ENCODE measurements around the gene AKIP1. TPM values are rescaled to one million over a fixed set of nuclear protein-coding genes. Genes with fewer than 3 reads are reported as not detected.
"Not testable (repeated sequence)": the region's sequence is repeated elsewhere in the genome, so short reads cannot be mapped to it uniquely, and the experiment has no call there.

The AKIP1 gene
- polyA plus RNA-seq, 1 donor: 15.0 TPM

DNA sequence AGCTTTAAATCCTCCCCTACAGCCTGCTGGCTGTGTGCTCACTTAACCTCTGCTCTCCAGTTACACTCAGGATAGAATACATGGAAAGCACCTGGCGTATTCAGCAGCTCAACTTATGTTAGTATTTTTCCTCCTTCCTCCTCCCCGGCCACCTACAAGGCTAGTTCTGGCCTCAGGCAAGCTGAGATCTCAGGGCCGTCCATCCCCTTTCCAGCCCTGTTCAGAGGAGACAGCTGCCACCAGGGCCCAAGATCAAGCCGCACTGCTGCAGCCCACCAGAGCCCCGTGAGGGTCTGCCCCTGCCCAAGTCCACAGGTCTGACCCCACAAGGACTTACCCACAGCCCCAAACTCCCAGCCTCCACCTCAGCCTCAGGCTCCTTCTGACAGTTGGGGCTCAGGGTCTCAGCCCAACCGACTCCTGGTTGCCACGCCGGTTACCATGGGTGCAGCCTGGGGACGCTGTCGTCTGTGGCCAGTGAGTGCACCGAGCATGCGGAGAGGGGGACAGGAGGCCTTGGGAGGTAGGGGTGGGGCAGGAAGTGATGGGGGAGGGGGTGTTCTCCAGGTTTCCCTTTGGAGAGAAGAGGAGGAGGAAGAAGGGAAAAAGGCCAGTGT is 21.7 kb downstream of the AKIP1 start, which contains the start of gene C11orf16:
C11orf16 (minus strand) TSS at position 384 of the 617 bp plus-strand sequence. CDS start 639 bp downstream, outside the sequence.
- WGBS (ENCODE audit: insufficient coverage, low lambda C conversion rate): no CpG with 5 or more reads among the region's 12 CpGs
- DNase-seq: no peak
- no peaks in the 10 kb centered on the region for H3K27me3 ChIP-seq (ENCODE audit: control insufficient read depth, insufficient read depth, low read length)
- no peaks in the 10 kb centered on the region for H3K36me3 ChIP-seq (ENCODE audit: control insufficient read depth, insufficient read depth, low read length)
- peaks cover 3% of the 10 kb centered on the region for H3K4me1 ChIP-seq (ENCODE audit: control insufficient read depth, insufficient read depth, low read length)
- no peak within 1 kb of the TSS for H3K4me3 ChIP-seq (ENCODE audit: low read length)
- no peak within 1 kb of the TSS for H3K27ac ChIP-seq (ENCODE audit: low read length)
- no peaks in the 10 kb centered on the region for H3K9me3 ChIP-seq (ENCODE audit: control insufficient read depth, low read depth, low read length)

GRCh38 chr11:8933931-8934330 is 22.9 kb downstream of the AKIP1 start:
- Histone ChIP-seq H3K27ac (ENCODE audit: low read length) (no peak overlapping the region), H3K4me1 (ENCODE audit: control insufficient read depth, insufficient read depth, low read length) (peaks cover 3% of the 10 kb centered on the region), H3K9me3 (ENCODE audit: control insufficient read depth, low read depth, low read length) (no peaks in the 10 kb centered on the region), H3K27me3 (ENCODE audit: control insufficient read depth, insufficient read depth, low read length) (no peaks in the 10 kb centered on the region), H3K36me3 (ENCODE audit: control insufficient read depth, insufficient read depth, low read length) (no peaks in the 10 kb centered on the region), H3K4me3 (ENCODE audit: low read length) (no peak overlapping the region)
- no CpG with 5 or more reads among the region's 6 CpGs for WGBS (ENCODE audit: insufficient coverage, low lambda C conversion rate)
- DNase-seq: no peak

GRCh38 chr11:8934742-8935488 is 23.9 kb downstream of the AKIP1 start:
- 39% methylated on average over 5 of the region's 14 CpGs for WGBS (ENCODE audit: insufficient coverage, low lambda C conversion rate)
- no peaks in the 10 kb centered on the region for H3K9me3 ChIP-seq (ENCODE audit: control insufficient read depth, low read depth, low read length)
- H3K27me3 ChIP-seq (ENCODE audit: control insufficient read depth, insufficient read depth, low read length): no peaks in the 10 kb centered on the region
- DNase-seq: peak in 1 of 2 donors; percentile 46
- no peaks in the 10 kb centered on the region for H3K36me3 ChIP-seq (ENCODE audit: control insufficient read depth, insufficient read depth, low read length)
- no peak overlapping the region for H3K27ac ChIP-seq (ENCODE audit: low read length)
- H3K4me1 ChIP-seq (ENCODE audit: control insufficient read depth, insufficient read depth, low read length): peaks cover 3% of the 10 kb centered on the region
- no peak overlapping the region for H3K4me3 ChIP-seq (ENCODE audit: low read length)

DNA sequence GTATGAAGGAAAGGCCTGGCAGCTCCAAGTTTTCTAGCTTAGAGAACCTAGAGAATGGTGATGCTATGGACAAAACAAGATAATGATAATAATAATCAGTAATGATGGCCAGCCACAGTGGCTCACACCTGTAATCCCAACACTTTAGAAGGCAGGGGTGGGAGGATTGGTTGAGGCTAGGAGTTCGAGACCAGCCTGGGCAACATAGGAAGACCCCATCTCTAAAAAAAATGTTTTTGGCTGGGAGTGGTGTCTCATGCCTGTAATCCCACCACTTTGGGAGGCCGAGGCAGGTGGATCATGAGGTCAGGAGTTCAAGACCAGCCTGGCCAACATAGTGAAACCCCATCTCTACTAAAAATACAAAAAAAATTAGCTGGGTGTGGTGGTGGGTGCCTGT is 24.8 kb downstream of the AKIP1 start:
- DNase-seq; H3K9me3 ChIP-seq (ENCODE audit: control insufficient read depth, low read depth, low read length); H3K36me3 ChIP-seq (ENCODE audit: control insufficient read depth, insufficient read depth, low read length); H3K4me3 ChIP-seq (ENCODE audit: low read length); H3K27ac ChIP-seq (ENCODE audit: low read length); H3K4me1 ChIP-seq (ENCODE audit: control insufficient read depth, insufficient read depth, low read length); H3K27me3 ChIP-seq (ENCODE audit: control insufficient read depth, insufficient read depth, low read length): not testable (repeated sequence)
- no CpG with 5 or more reads among the region's 2 CpGs for WGBS (ENCODE audit: insufficient coverage, low lambda C conversion rate)

DNA sequence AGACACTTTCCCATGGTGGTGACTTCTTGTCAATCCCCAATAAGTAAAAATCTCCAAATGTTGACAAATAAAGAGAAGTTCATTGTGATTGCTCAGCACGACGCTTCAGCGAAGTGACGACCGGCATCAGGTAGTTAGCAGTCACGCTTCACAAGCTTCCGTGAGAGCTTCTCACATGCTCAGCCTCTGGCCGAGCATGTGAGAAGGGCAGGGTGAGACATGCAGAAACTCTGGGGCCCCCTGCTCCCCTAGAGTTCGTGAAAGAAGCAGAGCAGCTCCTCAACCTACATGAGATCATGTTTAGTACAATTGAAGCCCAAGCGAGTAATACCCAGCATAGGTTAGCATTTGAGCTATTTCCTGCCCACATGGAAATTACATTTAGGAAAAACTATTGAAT is 26.2 kb downstream of the AKIP1 start:
- H3K27ac ChIP-seq (ENCODE audit: low read length): no peak overlapping the region
- no peaks in the 10 kb centered on the region for H3K36me3 ChIP-seq (ENCODE audit: control insufficient read depth, insufficient read depth, low read length)
- no peak for DNase-seq
- H3K4me3 ChIP-seq (ENCODE audit: low read length): no peak overlapping the region
- no peaks in the 10 kb centered on the region for H3K9me3 ChIP-seq (ENCODE audit: control insufficient read depth, low read depth, low read length)
- WGBS (ENCODE audit: insufficient coverage, low lambda C conversion rate): 86% methylated on average over 1 of the region's 10 CpGs
- H3K4me1 ChIP-seq (ENCODE audit: control insufficient read depth, insufficient read depth, low read length): peaks cover 3% of the 10 kb centered on the region
- H3K27me3 ChIP-seq (ENCODE audit: control insufficient read depth, insufficient read depth, low read length): no peaks in the 10 kb centered on the region

DNA sequence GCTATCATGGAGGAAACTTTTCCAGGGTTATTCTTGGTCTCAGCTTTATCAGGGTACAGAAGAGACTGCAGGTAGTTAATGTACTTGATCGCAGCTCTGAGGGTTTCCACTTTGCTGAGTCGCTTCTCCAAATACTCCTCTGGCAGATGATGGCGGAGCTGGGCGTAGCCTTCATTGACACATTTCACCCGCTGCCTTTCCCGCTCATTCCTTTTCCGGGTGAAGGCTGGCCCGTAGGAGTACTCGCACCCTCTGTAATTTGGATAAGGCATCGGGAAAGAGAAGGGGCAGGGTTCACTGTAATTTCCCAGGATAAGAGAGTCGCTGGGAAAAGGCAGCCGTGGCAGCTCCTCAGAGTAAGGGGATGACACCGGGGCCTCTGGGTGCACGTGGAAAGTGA is 26.7 kb downstream of the AKIP1 start:
- no peak overlapping the region for H3K27ac ChIP-seq (ENCODE audit: low read length)
- H3K27me3 ChIP-seq (ENCODE audit: control insufficient read depth, insufficient read depth, low read length): no peaks in the 10 kb centered on the region
- no CpG with 5 or more reads among the region's 14 CpGs for WGBS (ENCODE audit: insufficient coverage, low lambda C conversion rate)
- no peak overlapping the region for H3K4me3 ChIP-seq (ENCODE audit: low read length)
- no peaks in the 10 kb centered on the region for H3K36me3 ChIP-seq (ENCODE audit: control insufficient read depth, insufficient read depth, low read length)
- H3K4me1 ChIP-seq (ENCODE audit: control insufficient read depth, insufficient read depth, low read length): peaks cover 3% of the 10 kb centered on the region
- no peak for DNase-seq
- H3K9me3 ChIP-seq (ENCODE audit: control insufficient read depth, low read depth, low read length): no peaks in the 10 kb centered on the region

- Histone ChIP-seq H3K36me3 (ENCODE audit: control insufficient read depth, insufficient read depth, low read length) (no peaks in the 10 kb centered on the region), H3K27me3 (ENCODE audit: control insufficient read depth, insufficient read depth, low read length) (no peaks in the 10 kb centered on the region), H3K4me3 (ENCODE audit: low read length) (no peak overlapping the region), H3K4me1 (ENCODE audit: control insufficient read depth, insufficient read depth, low read length) (no peaks in the 10 kb centered on the region), H3K9me3 (ENCODE audit: control insufficient read depth, low read depth, low read length) (no peaks in the 10 kb centered on the region), H3K27ac (ENCODE audit: low read length) (no peak overlapping the region)
- no peak for DNase-seq
- 76% methylated on average over 6 of the region's 8 CpGs for WGBS (ENCODE audit: insufficient coverage, low lambda C conversion rate)
Observed at GRCh38 chr11:8941341-8942103, 30.5 kb downstream of the AKIP1 start.

DNA sequence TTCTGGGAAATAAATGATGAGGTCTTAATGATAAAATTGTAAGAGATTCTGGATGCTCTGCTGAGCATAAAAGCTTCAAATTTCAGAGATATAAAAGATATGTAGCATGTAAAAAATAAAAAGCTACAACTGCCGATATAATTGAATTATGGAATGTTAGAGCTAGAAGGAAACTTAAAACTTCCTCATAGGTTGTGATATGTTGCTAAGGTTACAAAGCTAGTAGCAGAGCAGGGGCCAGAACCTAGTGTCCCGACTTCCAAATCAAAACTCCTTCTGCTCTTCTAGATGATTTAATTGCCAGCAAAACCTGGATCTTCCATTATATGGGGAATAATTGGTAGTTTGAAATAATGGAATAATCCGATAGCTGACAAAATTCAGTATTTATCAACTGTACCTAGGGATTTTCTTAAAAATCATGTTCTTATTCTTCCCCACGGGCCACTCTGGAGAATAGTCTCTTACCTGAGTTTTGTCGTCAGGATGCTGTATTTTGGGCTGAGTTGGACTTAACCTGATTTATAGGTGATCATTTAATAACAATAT is 31.6 kb downstream of the AKIP1 start, which contains the start of gene ASCL3:
ASCL3 (minus strand) TSS at position 499 of the 549 bp plus-strand sequence. CDS start 4,855 bp downstream, outside the sequence.
- DNase-seq: no peak
- no peaks in the 10 kb centered on the region for H3K9me3 ChIP-seq (ENCODE audit: control insufficient read depth, low read depth, low read length)
- no peaks in the 10 kb centered on the region for H3K4me1 ChIP-seq (ENCODE audit: control insufficient read depth, insufficient read depth, low read length)
- H3K4me3 ChIP-seq (ENCODE audit: low read length): no peak within 1 kb of the TSS
- no peaks in the 10 kb centered on the region for H3K27me3 ChIP-seq (ENCODE audit: control insufficient read depth, insufficient read depth, low read length)
- WGBS (ENCODE audit: insufficient coverage, low lambda C conversion rate): 93% methylated on average over 2 of the region's 5 CpGs
- H3K27ac ChIP-seq (ENCODE audit: low read length): no peak within 1 kb of the TSS
- peaks cover 5% of the 10 kb centered on the region for H3K36me3 ChIP-seq (ENCODE audit: control insufficient read depth, insufficient read depth, low read length)

- Histone ChIP-seq H3K4me3 (ENCODE audit: low read length) (no peak overlapping the region), H3K36me3 (ENCODE audit: control insufficient read depth, insufficient read depth, low read length) (peaks cover 19% of the 10 kb centered on the region), H3K27ac (ENCODE audit: low read length) (no peak overlapping the region), H3K4me1 (ENCODE audit: control insufficient read depth, insufficient read depth, low read length) (no peaks in the 10 kb centered on the region), H3K9me3 (ENCODE audit: control insufficient read depth, low read depth, low read length) (no peaks in the 10 kb centered on the region), H3K27me3 (ENCODE audit: control insufficient read depth, insufficient read depth, low read length) (no peaks in the 10 kb centered on the region)
- peak in 1 of 2 donors; percentile 5 for DNase-seq
- no CpG with 5 or more reads among the region's 4 CpGs for WGBS (ENCODE audit: insufficient coverage, low lambda C conversion rate)
Observed at GRCh38 chr11:8947230-8947943, 36.4 kb downstream of the AKIP1 start.

- H3K27me3 ChIP-seq (ENCODE audit: control insufficient read depth, insufficient read depth, low read length): no peaks in the 10 kb centered on the region
- no peaks in the 10 kb centered on the region for H3K4me1 ChIP-seq (ENCODE audit: control insufficient read depth, insufficient read depth, low read length)
- H3K27ac ChIP-seq (ENCODE audit: low read length): no peak overlapping the region
- H3K9me3 ChIP-seq (ENCODE audit: control insufficient read depth, low read depth, low read length): no peaks in the 10 kb centered on the region
- no peak for DNase-seq
- no CpG with 5 or more reads among the region's 3 CpGs for WGBS (ENCODE audit: insufficient coverage, low lambda C conversion rate)
- peaks cover 26% of the 10 kb centered on the region for H3K36me3 ChIP-seq (ENCODE audit: control insufficient read depth, insufficient read depth, low read length)
- H3K4me3 ChIP-seq (ENCODE audit: low read length): no peak overlapping the region
Observed at GRCh38 chr11:8948886-8949285, 37.9 kb downstream of the AKIP1 start.
